ENCODE data around the gene OR2L8. TPM values are rescaled to one million over a fixed set of nuclear protein-coding genes. Genes with fewer than 3 reads are reported as not detected.

The OR2L8 gene
- total and polyA plus RNA-seq, 2 experiments from 2014 or later = not detected

GRCh38 chr1:247935781-247936180, 12.9 kb upstream of the OR2L8 start (continued):
- no peak for TF ChIP-seq ZNF462 (CRISPR knock-in tag; IDR thresholded peaks at IDR 0.05)
- no peak for TF ChIP-seq EZH2 (IDR thresholded peaks at IDR 0.05; ENCODE audit: low read depth, unreplicated experiment)
- TF ChIP-seq POLR2AphosphoS5 (IDR thresholded peaks at IDR 0.05; ENCODE audit: low read depth) = no peak
- no peak for TF ChIP-seq NANOG (IDR thresholded peaks at IDR 0.05; ENCODE audit: borderline replicate concordance)
- no peak for TF ChIP-seq CREB1 (CRISPR knock-in tag; IDR thresholded peaks at IDR 0.05; ENCODE audit: low read depth)
- TF ChIP-seq ZNF331 (CRISPR knock-in tag; IDR thresholded peaks at IDR 0.05; ENCODE audit: low read depth) = no peak
- no peak for TF ChIP-seq ZNF114 (CRISPR knock-in tag; IDR thresholded peaks at IDR 0.05)
- no peak for TF ChIP-seq EZH2phosphoT487 (IDR thresholded peaks at IDR 0.05; ENCODE audit: unreplicated experiment)
- no peak for TF ChIP-seq JUNB (IDR thresholded peaks at IDR 0.05; ENCODE audit: unreplicated experiment)
- TF ChIP-seq CTCF (conservative IDR thresholded peaks at IDR 0.05; ENCODE audit: low read depth in 2 of 2) = no peak
